Kidney (tissue), 14 donors: Measurements from ENCODE around the gene BMX. TPM values are rescaled to one million over a fixed set of nuclear protein-coding genes. Genes with fewer than 3 reads are reported as not detected.

Experiments used
- DNase-seq, 5 donors: peaks; one replicate each; pipeline ENCODE4 v3.0.0-alpha.2; 2013 to 2020
- FAIRE-seq: peaks from 2 replicates; lab custom pipeline; 2012; peaks lifted over from hg19 to GRCh38; lab: Jason Lieb, UNC
- H3K27ac ChIP-seq, 2 donors: one replicate each; pipeline ENCODE4 v1.7.0; 2013; ENCODE audit warnings: low read depth in 2 of 2, low read length in 2 of 2, inconsistent platforms in 1 of 2
- H3K27me3 ChIP-seq: one replicate; pipeline ENCODE4 v1.7.1; 2013; ENCODE audit warnings: low read length, inconsistent platforms; ENCODE audit not compliant: control insufficient read depth, insufficient read depth
- H3K36me3 ChIP-seq, 3 donors: one replicate each; pipeline versions ENCODE4 v1.7.0 to v1.7.1; 2013; ENCODE audit warnings: low read length in 3 of 3, control low read depth in 1 of 3, inconsistent platforms in 1 of 3; ENCODE audit not compliant: insufficient read depth in 3 of 3, control insufficient read depth in 2 of 3
- H3K4me1 ChIP-seq, 3 donors: one replicate each; pipeline versions ENCODE4 v1.7.0 to v1.7.1; 2013; ENCODE audit warnings: low read length in 3 of 3, inconsistent platforms in 1 of 3, low read depth in 1 of 3; ENCODE audit not compliant: control insufficient read depth in 2 of 3, insufficient read depth in 2 of 3
- H3K4me3 ChIP-seq, 3 donors: one replicate each; pipeline versions ENCODE4 v1.7.0 to v1.8.1; 2013; ENCODE audit warnings: low read length in 3 of 3, control low read depth in 1 of 3, inconsistent platforms in 1 of 3
- H3K9ac ChIP-seq, 3 donors: one replicate each; pipeline versions ENCODE4 v1.7.0 to v1.7.1; 2013; ENCODE audit warnings: low read length in 3 of 3, control low read depth in 1 of 3, inconsistent platforms in 1 of 3
- H3K9me3 ChIP-seq, 3 donors: one replicate each; pipeline versions ENCODE4 v1.7.0 to v1.7.1; 2013; ENCODE audit warnings: low read length in 3 of 3, control low read depth in 1 of 3, inconsistent platforms in 1 of 3; ENCODE audit not compliant: control insufficient read depth in 2 of 3, insufficient read depth in 1 of 3
- intact Hi-C: fragments of 100-400 bp; cut with DNase I; formaldehyde crosslinking; loops from one replicate; pipeline ENCODE4 v1.11.1; 2022
- polyA plus RNA-seq: library from polyadenylated mRNA; stranded (reverse); fragments of 350-450 nt; fragmentation: Illumina TruSeq; extraction: RNeasy Lipid Tissue Mini Kit (QIAGEN cat#74804); gene quantifications from one replicate; pipeline ENCODE4 v1.2.3, GENCODE V29; 2014; ENCODE audit warnings: low read depth, low replicate concordance; ENCODE audit not compliant: insufficient read depth
- total RNA-seq: library from RNA; stranded (reverse); fragmentation: NEBNext Ultra II Directional; extraction: Animal tissue kit (Norgen Biotek cat#: 25700); gene quantifications from one replicate; pipeline ENCODE4 v1.2.1, GENCODE V29; 2021
- TF ChIP-seq, protein P1 (sequence below): IDR thresholded peaks from 3 replicates; pipeline ENCODE4 v1.5.1; 2012; ENCODE audit warnings: mild to moderate bottlenecking, moderate library complexity, borderline replicate concordance; ENCODE audit not compliant: insufficient read depth; ENCODE audit errors: extremely low read depth
- donor health status: control.
- donor health status: control.
- donor health status: control.
- donor health status: control.
- donor health status: control.
- donor health status: DM: yes; HTN: yes; CAD: no.
- donor health status: Normal renal cell carcinoma (clear cell type).

The BMX gene
- total and polyA plus RNA-seq, 2 donors from 2014 or later = 1.4 TPM; not detected in 1

DNA sequence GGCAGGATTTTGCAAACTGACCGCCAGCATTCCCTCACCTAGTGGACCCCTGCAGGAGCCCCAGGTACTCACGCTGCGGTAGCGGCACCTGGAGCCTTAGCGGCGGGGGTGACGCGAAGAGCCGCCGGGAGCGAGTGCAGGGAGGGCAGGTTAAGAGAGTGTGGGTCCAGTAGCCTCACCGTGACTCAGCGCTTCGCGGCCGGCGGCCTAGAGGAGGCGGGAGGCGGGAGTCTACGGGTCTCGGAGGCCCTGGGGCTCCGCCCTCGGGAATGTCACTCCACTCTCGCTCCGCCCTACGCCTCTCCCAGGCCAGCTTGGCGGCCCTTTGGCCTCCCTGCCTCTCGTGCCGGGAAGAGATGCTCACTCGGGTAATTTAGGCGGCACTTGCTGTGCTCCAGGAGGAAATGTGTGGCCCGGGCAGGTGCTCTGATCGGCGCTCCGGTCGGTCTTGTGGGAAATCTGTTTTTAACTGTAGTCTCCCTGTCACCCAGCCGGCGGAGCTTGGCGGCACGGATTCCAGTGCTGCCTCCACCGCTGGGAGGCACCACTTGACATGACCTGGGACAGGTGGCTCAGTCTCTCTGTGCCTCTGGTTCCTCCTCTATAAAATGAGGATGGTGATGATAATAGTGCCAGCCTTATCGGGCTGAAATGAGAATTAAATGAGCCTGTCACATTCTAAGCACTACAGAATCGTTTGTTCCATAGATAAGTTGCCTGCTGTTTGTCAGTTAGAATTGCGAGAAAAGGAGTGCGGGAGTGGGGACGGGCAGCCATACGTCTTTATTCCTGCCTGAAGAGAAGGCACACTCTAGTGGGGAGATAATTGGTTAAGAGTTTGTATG is 7.3 kb upstream of the BMX start, which contains the start of gene PIR:
PIR (minus strand) TSS at position 216 of the 845 bp plus-strand sequence. CDS start 2,076 bp downstream, outside the sequence.
- peaks cover 14% of the 10 kb centered on the region for H3K27me3 ChIP-seq

DNA sequence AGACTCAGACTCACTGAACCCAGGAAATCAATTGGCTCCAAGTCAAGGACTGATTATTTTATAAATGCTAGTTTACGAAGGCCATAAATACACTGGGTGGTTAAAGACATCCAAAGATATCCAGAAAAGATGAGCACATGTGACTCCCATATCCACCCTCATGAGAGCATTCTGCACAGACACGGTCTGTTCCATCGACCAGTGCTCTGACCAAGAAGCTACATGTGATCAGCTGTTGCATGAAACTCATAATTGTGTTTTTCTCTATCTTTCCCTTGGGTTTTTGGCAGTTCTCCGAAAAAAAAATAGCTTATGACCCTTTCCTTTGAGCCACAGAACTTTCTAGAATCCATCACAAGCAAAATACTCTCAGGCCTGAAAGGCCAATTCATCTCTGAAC is 4.8 kb upstream of the BMX start:
- no peak overlapping the region for H3K9ac ChIP-seq
- H3K27me3 ChIP-seq = peaks cover 17% of the 10 kb centered on the region
- TF ChIP-seq, protein P1, sequence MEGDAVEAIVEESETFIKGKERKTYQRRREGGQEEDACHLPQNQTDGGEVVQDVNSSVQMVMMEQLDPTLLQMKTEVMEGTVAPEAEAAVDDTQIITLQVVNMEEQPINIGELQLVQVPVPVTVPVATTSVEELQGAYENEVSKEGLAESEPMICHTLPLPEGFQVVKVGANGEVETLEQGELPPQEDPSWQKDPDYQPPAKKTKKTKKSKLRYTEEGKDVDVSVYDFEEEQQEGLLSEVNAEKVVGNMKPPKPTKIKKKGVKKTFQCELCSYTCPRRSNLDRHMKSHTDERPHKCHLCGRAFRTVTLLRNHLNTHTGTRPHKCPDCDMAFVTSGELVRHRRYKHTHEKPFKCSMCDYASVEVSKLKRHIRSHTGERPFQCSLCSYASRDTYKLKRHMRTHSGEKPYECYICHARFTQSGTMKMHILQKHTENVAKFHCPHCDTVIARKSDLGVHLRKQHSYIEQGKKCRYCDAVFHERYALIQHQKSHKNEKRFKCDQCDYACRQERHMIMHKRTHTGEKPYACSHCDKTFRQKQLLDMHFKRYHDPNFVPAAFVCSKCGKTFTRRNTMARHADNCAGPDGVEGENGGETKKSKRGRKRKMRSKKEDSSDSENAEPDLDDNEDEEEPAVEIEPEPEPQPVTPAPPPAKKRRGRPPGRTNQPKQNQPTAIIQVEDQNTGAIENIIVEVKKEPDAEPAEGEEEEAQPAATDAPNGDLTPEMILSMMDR = no peak
- no peak overlapping the region for H3K4me3 ChIP-seq
- peaks cover 0 to 2% (median 0%) of the 10 kb centered on the region in 3 donors for H3K4me1 ChIP-seq
- H3K27ac ChIP-seq = no peak overlapping the region
- H3K36me3 ChIP-seq = no peaks in the 10 kb centered on the region
- intact Hi-C loops = no loop called here
- DNase-seq = no peak
- no peaks in the 10 kb centered on the region for H3K9me3 ChIP-seq
- FAIRE-seq = no peak

More for the DNA sequence above, 7.3 kb upstream of the BMX start, which contains the start of gene PIR:
- Histone ChIP-seq H3K4me1 (peaks cover 0 to 2% (median 0%) of the 10 kb centered on the region in 3 donors), H3K9me3 (no peaks in the 10 kb centered on the region), H3K27ac (no peak within 1 kb of the TSS), H3K4me3 (peak within 1 kb of the TSS; percentile 36 to 63 (median 59)), H3K9ac (no peak within 1 kb of the TSS), H3K36me3 (no peaks in the 10 kb centered on the region)
- DNase-seq = peak; percentile 77 to 93 (median 85)
- FAIRE-seq = peak; percentile 54
- intact Hi-C loops = no loop called here
- TF ChIP-seq, protein P1 = peak; percentile 30

DNA sequence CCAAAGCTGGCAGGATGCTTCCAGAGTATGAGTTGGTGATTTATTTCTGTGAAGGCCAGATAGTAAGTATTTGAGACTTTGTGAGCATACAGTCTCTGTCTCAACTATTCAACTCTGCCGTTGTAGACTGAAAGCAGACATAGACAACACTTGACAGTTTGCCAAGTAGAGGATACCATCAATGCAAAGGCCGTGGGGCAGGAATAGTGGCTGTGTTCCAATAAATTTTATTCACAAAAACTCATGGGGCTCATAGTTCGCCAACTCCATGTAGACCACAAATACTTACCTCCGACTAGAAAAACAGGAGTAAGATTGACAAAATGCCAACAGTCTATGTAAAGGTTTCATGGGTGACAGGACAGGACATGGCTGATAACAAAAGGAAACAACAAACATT is 3.8 kb upstream of the BMX start:
- TF ChIP-seq, protein P1 = no peak
- DNase-seq (no peak), FAIRE-seq (no peak)
- H3K4me3 ChIP-seq = no peak overlapping the region
- no peaks in the 10 kb centered on the region for H3K9me3 ChIP-seq
- peaks cover 17% of the 10 kb centered on the region for H3K27me3 ChIP-seq
- H3K27ac ChIP-seq = no peak overlapping the region
- intact Hi-C loops = no loop called here
- H3K4me1 ChIP-seq = peaks cover 0 to 2% (median 0%) of the 10 kb centered on the region in 3 donors
- no peaks in the 10 kb centered on the region for H3K36me3 ChIP-seq
- H3K9ac ChIP-seq = no peak overlapping the region
